PC-3 (cell line): Measurements from ENCODE around the gene IMP3. TPM values are rescaled to one million over a fixed set of nuclear protein-coding genes. Genes with fewer than 3 reads are reported as not detected.

Experiments used
- ATAC-seq: fragments of 200-7000 bp; cut with Tn5 transposase; 2 replicates; pipeline ENCODE4 v1.9.1; 2020; ENCODE audit warnings: mild to moderate bottlenecking, moderate library complexity
- BruUV-seq: library from RNA; stranded (reverse); fragments of 400-500 nt; replicated peaks from 2 replicates; lab custom pipeline; 2021; lab: Mats Ljungman, UMichigan
- CTCF ChIA-PET: fragments of 300-600 bp; sonication (Branson Sonifier 250); formaldehyde crosslinking; loops from one replicate; lab custom pipeline; 2022; ENCODE audit warnings: antibody characterized with exemption; lab: Charles Lee
- POLR2A ChIA-PET: fragments of 300-600 bp; sonication (Branson Sonifier 250); formaldehyde crosslinking; loops from one replicate; lab custom pipeline; 2022; ENCODE audit warnings: antibody characterized with exemption; ENCODE audit not compliant: unreplicated experiment; lab: Charles Lee
- DNase-seq: peaks from one replicate; pipeline ENCODE4 v3.0.0-alpha.2; 2015
- H2AFZ ChIP-seq: fragments of 300-600 bp; sonication (generic); 2 replicates; pipeline ENCODE4 v1.6.0; 2016; ENCODE audit warnings: antibody characterized with exemption, low read length
- H3F3A ChIP-seq: fragments of 300-600 bp; sonication (generic); one replicate; pipeline ENCODE4 v1.6.0; 2017; ENCODE audit warnings: antibody characterized with exemption, low read length, control low read depth, mild to moderate bottlenecking; ENCODE audit not compliant: unreplicated experiment
- H3K27ac ChIP-seq: fragments of 300-600 bp; sonication (generic); 2 replicates; pipeline ENCODE4 v1.5.1; 2016; ENCODE audit warnings: mild to moderate bottlenecking, low read length
- H3K27me3 ChIP-seq: fragments of 300-600 bp; sonication (generic); 2 replicates; pipeline ENCODE4 v1.6.1; 2016; ENCODE audit warnings: low read length, mixed read lengths
- H3K36me3 ChIP-seq: fragments of 300-600 bp; sonication (generic); 2 replicates; pipeline ENCODE4 v1.6.1; 2016; ENCODE audit warnings: low read depth, mixed run types, low read length, mixed read lengths
- H3K4me1 ChIP-seq: fragments of 300-600 bp; sonication (generic); 2 replicates; pipeline ENCODE4 v1.5.1; 2016; ENCODE audit warnings: low read length; ENCODE audit not compliant: insufficient read depth
- H3K4me2 ChIP-seq: fragments of 300-600 bp; sonication (generic); 2 replicates; pipeline ENCODE4 v1.6.0; 2016; ENCODE audit warnings: low read length
- H3K4me3 ChIP-seq: fragments of 300-600 bp; sonication (generic); 2 replicates; pipeline ENCODE4 v1.5.1; 2016; ENCODE audit warnings: mild to moderate bottlenecking, low read length, mixed read lengths
- H3K79me2 ChIP-seq: fragments of 300-600 bp; sonication (generic); 2 replicates; pipeline ENCODE4 v1.6.1; 2017; ENCODE audit warnings: low read length, mixed read lengths
- H3K9ac ChIP-seq: fragments of 300-600 bp; sonication (generic); 2 replicates; pipeline ENCODE4 v1.6.0; 2016; ENCODE audit warnings: mild to moderate bottlenecking, low read length
- H3K9me2 ChIP-seq: fragments of 300-600 bp; sonication (generic); replicated peaks from 2 replicates; pipeline ENCODE4 v1.6.1; 2016; ENCODE audit warnings: mixed run types, low read length, mixed read lengths
- H3K9me3 ChIP-seq: fragments of 300-600 bp; sonication (generic); 2 replicates; pipeline ENCODE4 v1.6.1; 2016; ENCODE audit warnings: low read length, mixed read lengths
- H4K20me1 ChIP-seq: fragments of 300-600 bp; sonication (generic); 2 replicates; pipeline ENCODE4 v1.6.1; 2016; ENCODE audit warnings: low read length, mixed read lengths
- EZH2 ChIP-seq: fragments of 300-600 bp; sonication (generic); IDR thresholded peaks from one replicate; pipeline ENCODE4 v1.6.1; 2017; ENCODE audit warnings: antibody characterized with exemption, mild to moderate bottlenecking, low read length; ENCODE audit not compliant: unreplicated experiment
- EZH2phosphoT487 ChIP-seq: fragments of 300-600 bp; sonication (generic); IDR thresholded peaks from 2 replicates; pipeline ENCODE4 v1.6.1; 2018; ENCODE audit warnings: mild to moderate bottlenecking, antibody characterized with exemption, low read length, borderline replicate concordance
- intact Hi-C: fragments of 100-400 bp; cut with micrococcal nuclease; formaldehyde crosslinking; loops from 2 replicates; pipeline ENCODE4 v1.9.0; 2023
- total RNA-seq: library from RNA; depleted of rRNA; stranded (reverse); fragments of >200 nt; gene quantifications from 2 replicates; pipeline ENCODE4 v1.2.3, GENCODE V29; 2014
- TF ChIP-seq, protein P1 (sequence below): fragments of 300-600 bp; sonication (generic); conservative IDR thresholded peaks from 2 replicates; pipeline ENCODE4 v1.5.1; 2017; ENCODE audit warnings: antibody characterized with exemption, low read depth, mild to moderate bottlenecking, low read length

Gene IMP3
- total RNA-seq, 1 experiment from 2014 or later, result 95.4 TPM

DNA sequence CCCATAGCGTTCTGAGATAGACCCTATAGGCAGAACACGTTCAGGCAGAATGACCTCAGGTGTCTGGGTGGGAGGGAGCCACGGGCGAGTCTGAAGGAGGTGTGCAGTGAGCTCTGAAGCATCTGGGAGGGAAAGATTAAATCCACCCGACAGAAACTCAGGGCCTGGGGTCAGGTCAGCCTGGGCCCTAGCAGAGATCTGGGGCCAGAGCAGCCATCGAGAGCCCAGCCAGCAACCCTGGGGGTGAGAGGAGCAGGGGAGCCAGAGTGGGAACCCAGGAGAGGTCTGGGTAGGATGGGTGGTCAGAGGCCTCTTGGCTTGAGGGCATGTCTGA is 29.8 kb upstream of the IMP3 start:
- DNase-seq (no peak), ATAC-seq (no peak)
- Histone ChIP-seq H3K79me2 (no peaks in the 10 kb centered on the region), H3K9me2 (no peaks in the 10 kb centered on the region), H3K4me1 (peaks cover 52% of the 10 kb centered on the region), H3K27me3 (no peaks in the 10 kb centered on the region), H3K27ac (peak overlapping the region; percentile 87), H3K36me3 (no peaks in the 10 kb centered on the region), H3K9ac (peak overlapping the region; percentile 23; the same call in 1 of the 2 replicates), H4K20me1 (no peaks in the 10 kb centered on the region), H3K4me2 (peak overlapping the region; percentile 45), H2AFZ (no peak overlapping the region), H3F3A (no peaks in the 10 kb centered on the region), H3K4me3 (no peak overlapping the region), H3K9me3 (no peaks in the 10 kb centered on the region)
- CTCF ChIA-PET, result no interaction called here
- POLR2A ChIA-PET, result interaction anchor here (1.0 kb wide), 1 partner anchor 22 kb away, joined by 4 read pairs; the partner anchor contains the start of gene SNX33
- no peak for TF ChIP-seq EZH2
- TF ChIP-seq EZH2phosphoT487, result no peak
- TF ChIP-seq, protein P1, sequence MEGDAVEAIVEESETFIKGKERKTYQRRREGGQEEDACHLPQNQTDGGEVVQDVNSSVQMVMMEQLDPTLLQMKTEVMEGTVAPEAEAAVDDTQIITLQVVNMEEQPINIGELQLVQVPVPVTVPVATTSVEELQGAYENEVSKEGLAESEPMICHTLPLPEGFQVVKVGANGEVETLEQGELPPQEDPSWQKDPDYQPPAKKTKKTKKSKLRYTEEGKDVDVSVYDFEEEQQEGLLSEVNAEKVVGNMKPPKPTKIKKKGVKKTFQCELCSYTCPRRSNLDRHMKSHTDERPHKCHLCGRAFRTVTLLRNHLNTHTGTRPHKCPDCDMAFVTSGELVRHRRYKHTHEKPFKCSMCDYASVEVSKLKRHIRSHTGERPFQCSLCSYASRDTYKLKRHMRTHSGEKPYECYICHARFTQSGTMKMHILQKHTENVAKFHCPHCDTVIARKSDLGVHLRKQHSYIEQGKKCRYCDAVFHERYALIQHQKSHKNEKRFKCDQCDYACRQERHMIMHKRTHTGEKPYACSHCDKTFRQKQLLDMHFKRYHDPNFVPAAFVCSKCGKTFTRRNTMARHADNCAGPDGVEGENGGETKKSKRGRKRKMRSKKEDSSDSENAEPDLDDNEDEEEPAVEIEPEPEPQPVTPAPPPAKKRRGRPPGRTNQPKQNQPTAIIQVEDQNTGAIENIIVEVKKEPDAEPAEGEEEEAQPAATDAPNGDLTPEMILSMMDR, result no peak
- intact Hi-C loops, result no loop called here
- no TSS peak for BruUV-seq

DNA sequence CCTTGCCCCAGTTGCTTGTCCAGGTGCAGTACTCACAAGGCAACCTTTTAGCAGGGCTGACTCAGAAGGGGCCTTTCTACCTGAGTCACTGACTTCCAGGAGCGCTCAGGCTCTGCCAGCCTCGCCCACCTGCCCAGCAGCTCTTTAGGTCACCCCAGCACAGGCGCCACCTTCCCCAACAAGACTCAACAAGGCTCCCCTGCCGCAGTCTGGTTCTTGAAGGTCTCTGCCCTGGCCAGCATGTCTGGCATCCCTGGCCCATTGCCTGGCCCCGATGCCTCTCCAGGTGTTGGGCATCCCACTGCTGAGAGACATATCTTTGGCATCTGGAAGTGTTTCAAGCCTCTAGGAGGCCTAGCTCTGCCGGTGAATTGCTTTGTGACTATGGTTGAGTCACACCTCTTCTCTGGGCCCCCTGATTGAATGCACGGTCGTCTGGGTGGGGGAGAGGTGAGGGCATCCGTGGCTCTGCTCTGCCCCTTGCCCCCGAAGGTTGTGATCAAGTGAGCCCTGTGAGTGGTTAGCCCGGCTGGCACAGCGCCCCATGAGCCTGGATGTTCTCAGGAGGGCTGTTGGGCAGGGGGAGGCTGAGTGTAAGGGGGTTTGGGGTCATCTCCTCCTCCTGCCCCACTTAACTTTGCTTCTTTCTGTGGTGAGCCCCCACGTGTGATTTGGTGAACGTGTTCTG is 29.3 kb upstream of the IMP3 start:
- H3K9me2 ChIP-seq, result no peaks in the 10 kb centered on the region
- no TSS peak for BruUV-seq
- peak overlapping the region; percentile 3; the same call in 1 of the 2 replicates for H2AFZ ChIP-seq
- ATAC-seq (peak; percentile 53), DNase-seq (peak; percentile 84)
- H3F3A ChIP-seq, result no peaks in the 10 kb centered on the region
- no peak overlapping the region for H3K4me3 ChIP-seq
- peak overlapping the region; percentile 44; the same call in 1 of the 2 replicates for H3K9ac ChIP-seq
- H3K4me1 ChIP-seq, result peaks cover 53% of the 10 kb centered on the region
- no peaks in the 10 kb centered on the region for H4K20me1 ChIP-seq
- H3K4me2 ChIP-seq, result peak overlapping the region; percentile 45
- H3K27me3 ChIP-seq, result no peaks in the 10 kb centered on the region
- H3K27ac ChIP-seq, result peak overlapping the region; percentile 87
- ChIA-PET POLR2A (interaction anchor here (1.0 kb wide), 1 partner anchor 22 kb away, joined by 4 read pairs; the partner anchor contains the start of gene SNX33), CTCF (interaction anchor here (1.0 kb wide), 1 partner anchor 31 kb away, joined by 4 read pairs; no protein-coding TSS in a partner anchor)
- intact Hi-C loops, result no loop called here
- no peaks in the 10 kb centered on the region for H3K9me3 ChIP-seq
- no peaks in the 10 kb centered on the region for H3K79me2 ChIP-seq
- H3K36me3 ChIP-seq, result no peaks in the 10 kb centered on the region
- TF ChIP-seq EZH2 (no peak), EZH2phosphoT487 (no peak)
- TF ChIP-seq, protein P1, result no peak
